A549 (cell line): Measurements from ENCODE around the gene CALCB. TPM values are rescaled to one million over a fixed set of nuclear protein-coding genes. Genes with fewer than 3 reads are reported as not detected.

Source experiments
- ATAC-seq, 2 experiments: fragments of 200-7000 bp in 1 of 2; fragments of >200 bp in 1 of 2; cut with Nextera tagmentation in 1 of 2; cut with Tn5 transposase in 1 of 2; 3 replicates each; pipeline versions ENCODE4 v1.8.0 to v1.9.1; 2018 to 2020; ENCODE audit warnings: mild to moderate bottlenecking in 1 of 2, moderate library complexity in 1 of 2
- CTCF ChIA-PET: fragments of 300-600 bp; sonication (Branson Sonifier 250); formaldehyde crosslinking; extraction: SDS; loops from one replicate; lab custom pipeline; 2021; ENCODE audit warnings: antibody characterized with exemption, inconsistent platforms; lab: Yijun Ruan, JAX
- POLR2A ChIA-PET: fragments of 350-600 bp; formaldehyde crosslinking; extraction: SDS; loops from one replicate; lab custom pipeline; 2021; ENCODE audit warnings: antibody characterized with exemption, inconsistent platforms; lab: Yijun Ruan, JAX
- DNase-seq, 2 experiments: peaks; one replicate each; pipeline versions ENCODE4 v3.0.0 to v3.0.0-alpha.2; 2011 to 2016; ENCODE audit warnings: low read depth in 1 of 2, low spot score in 1 of 2
- FAIRE-seq: peaks from 2 replicates; lab custom pipeline; 2011; peaks lifted over from hg19 to GRCh38; lab: Jason Lieb, UNC
- H3K27ac ChIP-seq, 2 experiments: fragments of >200 bp; sonication (Bioruptor Twin); formaldehyde crosslinking; 3 replicates each; pipeline ENCODE4 v1.5.1; 2016 to 2017
- H3K4me1 ChIP-seq: fragments of >200 bp; sonication (Bioruptor Twin); formaldehyde crosslinking; 3 replicates; pipeline ENCODE4 v1.6.1; 2016
- H3K4me2 ChIP-seq: fragments of >200 bp; sonication (Bioruptor Twin); formaldehyde crosslinking; 3 replicates; pipeline ENCODE4 v1.6.1; 2016
- H3K4me3 ChIP-seq: fragments of >200 bp; sonication (Bioruptor Twin); formaldehyde crosslinking; 3 replicates; pipeline ENCODE4 v1.5.1; 2016
- H3K9me3 ChIP-seq: fragments of >200 bp; sonication (Bioruptor Twin); formaldehyde crosslinking; 3 replicates; pipeline ENCODE4 v1.6.1; 2016
- EHMT2 ChIP-seq: fragments of 200-600 bp; sonication (generic); IDR thresholded peaks from 2 replicates; pipeline ENCODE4 v1.6.1; 2016; ENCODE audit warnings: antibody characterized with exemption, low read depth, mild to moderate bottlenecking, moderate library complexity
- FOSL2 ChIP-seq, 2 experiments: fragments of 450-650 bp in 1 of 2; fragments of >200 bp in 1 of 2; sonication (Bioruptor Twin) in 1 of 2; formaldehyde crosslinking; IDR thresholded peaks; 2 replicates each; pipeline versions ENCODE4 v1.5.0 to v1.6.1; 2016 to 2020; ENCODE audit warnings: mild to moderate bottlenecking in 1 of 2, moderate library complexity in 1 of 2
- HDAC2 ChIP-seq: fragments of 200-600 bp; sonication (generic); IDR thresholded peaks from 2 replicates; pipeline ENCODE4 v1.6.1; 2016
- HES2 ChIP-seq: fragments of >200 bp; sonication (Bioruptor Twin); formaldehyde crosslinking; IDR thresholded peaks from 2 replicates; pipeline ENCODE4 v1.6.1; 2016
- HOXA7 ChIP-seq: fragments of 250-450 bp; sonication (Bioruptor Pico); IDR thresholded peaks from 2 replicates; pipeline ENCODE4 v1.5.0; 2020; ENCODE audit warnings: mild to moderate bottlenecking, moderate library complexity
- HOXB13 ChIP-seq: fragments of 250-450 bp; sonication (Bioruptor Pico); IDR thresholded peaks from 2 replicates; pipeline ENCODE4 v1.5.0; 2020; ENCODE audit warnings: low read depth, mild to moderate bottlenecking, moderate library complexity
- HOXB5 ChIP-seq: fragments of 250-450 bp; sonication (Bioruptor Pico); IDR thresholded peaks from 2 replicates; pipeline ENCODE4 v1.5.0; 2020; ENCODE audit warnings: mild to moderate bottlenecking, moderate library complexity
- KDM5A ChIP-seq: fragments of 200-600 bp; sonication (generic); IDR thresholded peaks from 2 replicates; pipeline ENCODE4 v1.6.1; 2016; ENCODE audit warnings: antibody characterized with exemption, mild to moderate bottlenecking
- MAFK ChIP-seq: fragments of 450-650 bp; IDR thresholded peaks from 2 replicates; pipeline ENCODE4 v1.6.1; 2014; ENCODE audit not compliant: partially characterized antibody
- MAX ChIP-seq: IDR thresholded peaks from 2 replicates; pipeline ENCODE4 v1.6.1; 2012
- NFE2L2 ChIP-seq: fragments of 150-350 bp; conservative IDR thresholded peaks from 2 replicates; pipeline ENCODE4 v1.6.1; 2014; ENCODE audit warnings: low read length
- NPAS2 ChIP-seq: fragments of 250-450 bp; sonication (Bioruptor Pico); IDR thresholded peaks from 2 replicates; pipeline ENCODE4 v1.8.0; 2022; ENCODE audit warnings: mild to moderate bottlenecking, moderate library complexity, borderline replicate concordance
- NR3C1 ChIP-seq: fragments of >200 bp; sonication (Bioruptor Twin); formaldehyde crosslinking; IDR thresholded peaks from 3 replicates; pipeline ENCODE4 v1.6.1; 2017
- PHF8 ChIP-seq: fragments of 200-600 bp; sonication (generic); IDR thresholded peaks from 2 replicates; pipeline ENCODE4 v1.6.1; 2016; ENCODE audit warnings: low read depth, mild to moderate bottlenecking, antibody characterized with exemption, moderate library complexity, borderline replicate concordance
- POLR2AphosphoS2 ChIP-seq: conservative IDR thresholded peaks from 2 replicates; pipeline ENCODE4 v1.6.1; 2012; ENCODE audit warnings: low read length, improper control_type of control experiment, inconsistent platforms
- RARB ChIP-seq: fragments of 250-450 bp; sonication (Bioruptor Pico); IDR thresholded peaks from 2 replicates; pipeline ENCODE4 v1.8.0; 2021; ENCODE audit warnings: mild to moderate bottlenecking, moderate library complexity
- REST ChIP-seq: fragments of 200-600 bp; sonication (generic); IDR thresholded peaks from 2 replicates; pipeline ENCODE4 v1.6.1; 2016; ENCODE audit warnings: antibody characterized with exemption, mild to moderate bottlenecking, moderate library complexity
- SMC3 ChIP-seq: fragments of >200 bp; sonication (Bioruptor Twin); formaldehyde crosslinking; IDR thresholded peaks from 3 replicates; pipeline ENCODE4 v1.6.1; 2018; ENCODE audit warnings: inconsistent platforms
- USF2 ChIP-seq: fragments of 450-650 bp; IDR thresholded peaks from 2 replicates; pipeline ENCODE4 v1.6.1; 2014; ENCODE audit warnings: antibody characterized with exemption
- ZC3H11A ChIP-seq: fragments of 450-650 bp; IDR thresholded peaks from 2 replicates; pipeline ENCODE4 v1.6.1; 2014; ENCODE audit warnings: antibody characterized with exemption, mild to moderate bottlenecking
- ZNF302 ChIP-seq: fragments of 250-450 bp; sonication (Bioruptor Pico); IDR thresholded peaks from 2 replicates; pipeline ENCODE4 v1.9.0; 2021; ENCODE audit warnings: inconsistent platforms, mild to moderate bottlenecking, moderate library complexity
- ZSCAN20 ChIP-seq: fragments of 250-450 bp; sonication (Bioruptor Pico); IDR thresholded peaks from 2 replicates; pipeline ENCODE4 v1.8.0; 2022; ENCODE audit warnings: mild to moderate bottlenecking, moderate library complexity
- WGBS: methylation state at CpG from one replicate; pipeline ENCODE4 v1.1.6; 2017; ENCODE audit errors: missing lambda C conversion rate; 5-methylcytosine and 5-hydroxymethylcytosine counted together
- polyA plus RNA-seq, 4 experiments: library from polyadenylated mRNA; depleted of rRNA in 3 of 4; stranded (reverse); fragments of >200 nt; fragmentation: RNase III in 1 of 4; extraction: RNeasy Plus Mini Kit Qiagen cat#74134 plus additional on column Dnase treatment in 1 of 4; gene quantifications; 2 replicates in 3 of 4; 3 replicates in 1 of 4; pipeline ENCODE4 v1.2.3, GENCODE V29; 2011 to 2017

CALCB gene
- polyA plus RNA-seq, 2 of the 4 experiments (the other 2 are of a cell fraction): 0.39 TPM; not detected in 1

GRCh38 chr11:15115686-15116085, 42.3 kb downstream of the CALCB start:
- WGBS: 58% methylated on average over 5 of the region's 5 CpGs
- POLR2A ChIA-PET: no interaction called here
- DNase-seq (no peak), FAIRE-seq (no peak)
- H3K27ac ChIP-seq: no peak overlapping the region
- TF ChIP-seq HDAC2 (no peak), ZNF302 (CRISPR knock-in tag) (no peak), USF2 (no peak), FOSL2 (IDR thresholded peaks at IDR 0.05) (no peak), FOSL2 (CRISPR knock-in tag; IDR thresholded peaks at IDR 0.05) (no peak), POLR2AphosphoS2 (no peak), ZC3H11A (no peak), PHF8 (no peak)
- TF ChIP-seq, all 56 proteins: peak for 0
- CTCF ChIA-PET: interaction anchor here (1.8 kb wide), 1 partner anchor 15 kb away, joined by 10 read pairs; no protein-coding TSS in a partner anchor
- no peak overlapping the region for H3K4me2 ChIP-seq
- no peaks in the 10 kb centered on the region for H3K9me3 ChIP-seq
- no peak; a peak in 1 of 6 replicates for ATAC-seq
- H3K4me3 ChIP-seq: no peak overlapping the region
- no peaks in the 10 kb centered on the region for H3K4me1 ChIP-seq

- H3K27ac ChIP-seq: no peak overlapping the region
- POLR2A ChIA-PET: no interaction called here
- no peak overlapping the region for H3K4me3 ChIP-seq
- CTCF ChIA-PET: interaction anchor here (1.1 to 1.2 kb wide), 2 partner anchors 10 to 213 kb away, joined by 3 read pairs; no protein-coding TSS in a partner anchor
- TF ChIP-seq MAX (no peak), HES2 (no peak), ZSCAN20 (CRISPR knock-in tag) (no peak), HOXA7 (CRISPR knock-in tag) (no peak)
- no peak for ATAC-seq
- no peaks in the 10 kb centered on the region for H3K9me3 ChIP-seq
- 9% methylated on average over 4 of the region's 4 CpGs for WGBS
- no peak for FAIRE-seq
- no peak for DNase-seq
- no peaks in the 10 kb centered on the region for H3K4me1 ChIP-seq
- H3K4me2 ChIP-seq: no peak overlapping the region
Observed at GRCh38 chr11:15117751-15118150, 44.4 kb downstream of the CALCB start.

- FAIRE-seq: no peak
- no peak for ATAC-seq
- POLR2A ChIA-PET: no interaction called here
- CTCF ChIA-PET: interaction anchor here (1.0 to 1.3 kb wide), 2 partner anchors 18 to 19 kb away, joined by 3 to 4 read pairs; no protein-coding TSS in a partner anchor
- no peak for TF ChIP-seq NFE2L2
- no peak for TF ChIP-seq NPAS2
- no peak for TF ChIP-seq HOXB5 (CRISPR knock-in tag)
- no peak for TF ChIP-seq EHMT2
- no peak for TF ChIP-seq ZC3H11A
- no peak for TF ChIP-seq HOXB13
- TF ChIP-seq NR3C1: no peak
- no peak for TF ChIP-seq ZNF302 (CRISPR knock-in tag)
- no peak for TF ChIP-seq KDM5A
- no peak for TF ChIP-seq SMC3
- TF ChIP-seq RARB (CRISPR knock-in tag): no peak
- TF ChIP-seq MAFK: no peak
- no peak for TF ChIP-seq REST
- Histone ChIP-seq H3K27ac (no peak overlapping the region), H3K4me3 (no peak overlapping the region), H3K4me2 (no peak overlapping the region), H3K4me1 (no peaks in the 10 kb centered on the region), H3K9me3 (no peaks in the 10 kb centered on the region)
- no peak for DNase-seq
Observed at GRCh38 chr11:15118431-15118830, 45.0 kb downstream of the CALCB start.
